TTC549 (cell line): Measurements from ENCODE around the gene ZP2.
"Not testable (repeated sequence)": the region's sequence is repeated elsewhere in the genome, so short reads cannot be mapped to it uniquely, and the experiment has no call there.

ENCODE experiments used
- FAIRE-seq: peaks from 2 replicates; lab custom pipeline; 2012; peaks lifted over from hg19 to GRCh38; lab: Jason Lieb, UNC

Gene ZP2

GRCh38 chr16:21170116-21170515 is 41.3 kb downstream of the ZP2 start:
- not testable (repeated sequence) for FAIRE-seq

GRCh38 chr16:21169249-21169981 is 42.0 kb downstream of the ZP2 start:
- FAIRE-seq: no peak

- FAIRE-seq: no peak
These were observed 43.3 kb downstream of the ZP2 start for GRCh38 chr16:21167929-21168602.

GRCh38 chr16:21167360-21167759 is 44.0 kb downstream of the ZP2 start:
- FAIRE-seq: no peak

GRCh38 chr16:21166561-21166961 is 44.8 kb downstream of the ZP2 start:
- FAIRE-seq: no peak

GRCh38 chr16:21164521-21165168 is 46.7 kb downstream of the ZP2 start:
- FAIRE-seq: no peak

GRCh38 chr16:21163576-21163975 is 47.8 kb downstream of the ZP2 start:
- FAIRE-seq: no peak

GRCh38 chr16:21162661-21163151 is 48.7 kb downstream of the ZP2 start:
- FAIRE-seq: no peak

- no peak for FAIRE-seq
These were observed 50.2 kb downstream of the ZP2 start for GRCh38 chr16:21161211-21161610.

GRCh38 chr16:21160276-21160675 is 51.1 kb downstream of the ZP2 start:
- FAIRE-seq: no peak

- no peak for FAIRE-seq
These were observed 52.0 kb downstream of the ZP2 start for GRCh38 chr16:21159281-21159951.

GRCh38 chr16:21158208-21159110 is 52.9 kb downstream of the ZP2 start, which contains the start of gene LDAF1:
Gene LDAF1 (plus strand): TSS chr16:21158674. CDS start chr16:21161183, 2,509 bp downstream.
- FAIRE-seq: no peak

GRCh38 chr16:21157632-21158031 is 53.7 kb downstream of the ZP2 start:
- FAIRE-seq: no peak

GRCh38 chr16:21156767-21157467 is 54.5 kb downstream of the ZP2 start:
- FAIRE-seq: peak; percentile 57

- not testable (repeated sequence) for FAIRE-seq
These were observed 55.4 kb downstream of the ZP2 start for GRCh38 chr16:21156011-21156410.

- FAIRE-seq: not testable (repeated sequence)
These were observed 58.1 kb downstream of the ZP2 start for GRCh38 chr16:21153124-21153729.

- not testable (repeated sequence) for FAIRE-seq
These were observed 59.0 kb downstream of the ZP2 start for GRCh38 chr16:21152160-21153030.

- FAIRE-seq: no peak
These were observed 60.9 kb downstream of the ZP2 start, which contains the start of gene DNAH3 for GRCh38 chr16:21150375-21151001. Gene DNAH3 (minus strand): TSS chr16:21150846. CDS start chr16:21150319, 527 bp downstream.
